Measurements from ENCODE around the gene TMEM50A. TPM values are rescaled to one million over a fixed set of nuclear protein-coding genes. Genes with fewer than 3 reads are reported as not detected.

Gene TMEM50A
- total and polyA plus RNA-seq, 2 of the 13 experiments (the other 11 are each of a cell fraction or from before 2014, with no cell fraction given), result 51.2 to 61.2 TPM

DNA sequence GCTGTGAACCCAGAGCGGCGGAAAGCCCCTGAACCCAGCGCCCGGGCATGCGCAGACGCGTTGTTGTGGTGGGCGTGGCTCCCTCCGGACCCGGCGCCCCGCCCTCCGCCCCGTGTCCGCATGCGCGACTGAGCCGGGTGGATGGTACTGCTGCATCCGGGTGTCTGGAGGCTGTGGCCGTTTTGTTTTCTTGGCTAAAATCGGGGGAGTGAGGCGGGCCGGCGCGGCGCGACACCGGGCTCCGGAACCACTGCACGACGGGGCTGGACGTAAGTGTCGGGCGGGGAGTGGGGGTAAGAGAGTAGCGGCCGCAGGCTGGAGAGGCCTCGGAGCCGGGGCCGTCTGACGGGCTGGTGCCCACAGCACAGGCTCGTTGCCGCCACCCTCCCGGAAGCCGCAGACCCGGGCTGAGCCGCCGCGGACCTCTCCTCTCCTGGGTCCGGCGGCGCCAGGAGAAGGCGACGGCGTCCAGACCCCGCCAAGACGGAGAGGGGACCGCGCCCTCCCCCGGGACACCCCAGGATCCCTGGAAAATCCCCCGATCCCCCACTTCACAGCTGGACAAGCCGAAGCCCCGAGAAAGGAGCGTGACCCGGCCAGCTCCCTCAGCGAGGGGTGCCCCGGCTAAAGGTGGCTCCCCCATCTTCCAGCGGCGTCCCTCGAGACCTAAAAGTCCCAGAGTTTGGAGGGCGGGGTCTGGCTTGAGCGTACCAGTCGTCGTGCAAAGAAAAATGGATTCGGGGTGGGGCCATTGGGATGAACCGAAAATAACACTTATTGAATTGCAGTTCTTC lies at the start of gene TMEM50A (continued):
- TF ChIP-seq, protein P1, sequence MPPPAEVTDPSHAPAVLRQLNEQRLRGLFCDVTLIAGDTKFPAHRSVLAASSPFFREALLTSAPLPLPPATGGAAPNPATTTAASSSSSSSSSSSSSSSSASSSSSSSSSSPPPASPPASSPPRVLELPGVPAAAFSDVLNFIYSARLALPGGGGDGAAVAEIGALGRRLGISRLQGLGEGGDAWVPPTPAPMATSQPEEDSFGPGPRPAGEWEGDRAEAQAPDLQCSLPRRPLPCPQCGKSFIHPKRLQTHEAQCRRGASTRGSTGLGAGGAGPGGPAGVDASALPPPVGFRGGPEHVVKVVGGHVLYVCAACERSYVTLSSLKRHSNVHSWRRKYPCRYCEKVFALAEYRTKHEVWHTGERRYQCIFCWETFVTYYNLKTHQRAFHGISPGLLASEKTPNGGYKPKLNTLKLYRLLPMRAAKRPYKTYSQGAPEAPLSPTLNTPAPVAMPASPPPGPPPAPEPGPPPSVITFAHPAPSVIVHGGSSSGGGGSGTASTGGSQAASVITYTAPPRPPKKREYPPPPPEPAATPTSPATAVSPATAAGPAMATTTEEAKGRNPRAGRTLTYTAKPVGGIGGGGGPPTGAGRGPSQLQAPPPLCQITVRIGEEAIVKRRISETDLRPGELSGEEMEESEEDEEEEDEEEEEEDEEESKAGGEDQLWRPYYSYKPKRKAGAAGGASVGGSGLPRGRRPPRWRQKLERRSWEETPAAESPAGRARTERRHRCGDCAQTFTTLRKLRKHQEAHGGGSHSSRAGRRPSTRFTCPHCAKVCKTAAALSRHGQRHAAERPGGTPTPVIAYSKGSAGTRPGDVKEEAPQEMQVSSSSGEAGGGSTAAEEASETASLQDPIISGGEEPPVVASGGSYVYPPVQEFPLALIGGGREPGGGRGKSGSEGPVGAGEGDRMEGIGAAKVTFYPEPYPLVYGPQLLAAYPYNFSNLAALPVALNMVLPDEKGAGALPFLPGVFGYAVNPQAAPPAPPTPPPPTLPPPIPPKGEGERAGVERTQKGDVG (CRISPR knock-in tag; IDR thresholded peaks at IDR 0.05; ENCODE audit: borderline replicate concordance), result no peak
- no peak for TF ChIP-seq ARNTL (CRISPR knock-in tag; IDR thresholded peaks at IDR 0.05)
- no peak for TF ChIP-seq SNAPC5 (CRISPR knock-in tag; IDR thresholded peaks at IDR 0.05; ENCODE audit: borderline replicate concordance)
- no peak for TF ChIP-seq REPIN1 (CRISPR knock-in tag; IDR thresholded peaks at IDR 0.05; ENCODE audit: borderline replicate concordance, low read depth)
- TF ChIP-seq ZNF256 (CRISPR knock-in tag; conservative IDR thresholded peaks at IDR 0.05), result no peak
- TF ChIP-seq ZFP90 (CRISPR knock-in tag; IDR thresholded peaks at IDR 0.05; ENCODE audit: borderline replicate concordance), result peak; percentile 60; the same call in 1 of the 2 replicates
- TF ChIP-seq TERF1 (CRISPR knock-in tag; IDR thresholded peaks at IDR 0.05), result no peak
- TF ChIP-seq KIAA2018 (CRISPR knock-in tag; IDR thresholded peaks at IDR 0.05; ENCODE audit: borderline replicate concordance), result no peak
- TF ChIP-seq RFX5 (IDR thresholded peaks at IDR 0.05; ENCODE audit: low read depth, low read length), result no peak
- TF ChIP-seq ZFY (CRISPR knock-in tag; IDR thresholded peaks at IDR 0.05), result peak; percentile 82
- TF ChIP-seq, protein P2, sequence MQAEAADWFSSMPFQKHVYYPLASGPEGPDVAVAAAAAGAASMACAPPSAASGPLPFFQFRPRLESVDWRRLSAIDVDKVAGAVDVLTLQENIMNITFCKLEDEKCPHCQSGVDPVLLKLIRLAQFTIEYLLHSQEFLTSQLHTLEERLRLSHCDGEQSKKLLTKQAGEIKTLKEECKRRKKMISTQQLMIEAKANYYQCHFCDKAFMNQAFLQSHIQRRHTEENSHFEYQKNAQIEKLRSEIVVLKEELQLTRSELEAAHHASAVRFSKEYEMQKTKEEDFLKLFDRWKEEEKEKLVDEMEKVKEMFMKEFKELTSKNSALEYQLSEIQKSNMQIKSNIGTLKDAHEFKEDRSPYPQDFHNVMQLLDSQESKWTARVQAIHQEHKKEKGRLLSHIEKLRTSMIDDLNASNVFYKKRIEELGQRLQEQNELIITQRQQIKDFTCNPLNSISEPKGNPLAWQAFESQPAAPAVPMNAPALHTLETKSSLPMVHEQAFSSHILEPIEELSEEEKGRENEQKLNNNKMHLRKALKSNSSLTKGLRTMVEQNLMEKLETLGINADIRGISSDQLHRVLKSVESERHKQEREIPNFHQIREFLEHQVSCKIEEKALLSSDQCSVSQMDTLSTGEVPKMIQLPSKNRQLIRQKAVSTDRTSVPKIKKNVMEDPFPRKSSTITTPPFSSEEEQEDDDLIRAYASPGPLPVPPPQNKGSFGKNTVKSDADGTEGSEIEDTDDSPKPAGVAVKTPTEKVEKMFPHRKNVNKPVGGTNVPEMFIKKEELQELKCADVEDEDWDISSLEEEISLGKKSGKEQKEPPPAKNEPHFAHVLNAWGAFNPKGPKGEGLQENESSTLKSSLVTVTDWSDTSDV (CRISPR knock-in tag; IDR thresholded peaks at IDR 0.05), result no peak
